ENCODE data around the gene SCRN2. TPM values are rescaled to one million over a fixed set of nuclear protein-coding genes. Genes with fewer than 3 reads are reported as not detected.

SCRN2 gene
- total RNA-seq (ENCODE audit: low replicate concordance): 29.8 and 61.3 TPM in 2 replicates

GRCh38 chr17:47840742-47841487, at the start of gene SCRN2:
Gene SCRN2, minus strand, starts transcription at chr17:47841273. Its CDS starts 430 bp downstream, at chr17:47840843.
- H3K4me1 ChIP-seq: peaks cover 10% of the 10 kb centered on the region
- peak; percentile 88 for TF ChIP-seq CTCF (IDR thresholded peaks at IDR 0.05)
- no peak for TF ChIP-seq EZH2phosphoT487 (IDR thresholded peaks at IDR 0.05)
- TF ChIP-seq EZH2 (IDR thresholded peaks at IDR 0.05): no peak
- no peaks in the 10 kb centered on the region for H3K36me3 ChIP-seq
- Mint-ChIP-seq H3K4me3 (peak within 1 kb of the TSS; percentile 93), H3K27ac (no peak within 1 kb of the TSS), H3K9me3 (no peaks in the 10 kb centered on the region), H3K36me3 (no peaks in the 10 kb centered on the region), H3K4me1 (peaks cover 28% of the 10 kb centered on the region), H3K27me3 (ENCODE audit: insufficient read depth, low read depth) (peaks cover 20% of the 10 kb centered on the region)
- H3K9ac ChIP-seq: peak within 1 kb of the TSS; percentile 45
- peaks cover 20% of the 10 kb centered on the region for H3K27me3 ChIP-seq
- no peaks in the 10 kb centered on the region for H3F3A ChIP-seq (ENCODE audit: low read depth)
- peak within 1 kb of the TSS; percentile 70 for H3K4me3 ChIP-seq
- no peaks in the 10 kb centered on the region for H4K20me1 ChIP-seq (ENCODE audit: low read depth)
- H3K79me2 ChIP-seq (ENCODE audit: low read depth): peaks cover 7% of the 10 kb centered on the region
- H2AFZ ChIP-seq (replicated peaks): peak within 1 kb of the TSS; percentile 96
- peak within 1 kb of the TSS; percentile 86 for H3K4me2 ChIP-seq
- DNase-seq (ENCODE audit: low spot score): peak; percentile 95
- no peak within 1 kb of the TSS for H3K27ac ChIP-seq
- H3K9me3 ChIP-seq (ENCODE audit: low read depth): no peaks in the 10 kb centered on the region

GRCh38 chr17:47889734-47890529, 48.9 kb upstream of the SCRN2 start:
- Histone ChIP-seq H3K9ac (no peak overlapping the region), H4K20me1 (ENCODE audit: low read depth) (no peaks in the 10 kb centered on the region), H2AFZ (replicated peaks) (no peak overlapping the region), H3K4me1 (peaks cover 13% of the 10 kb centered on the region), H3F3A (ENCODE audit: low read depth) (peaks cover 5% of the 10 kb centered on the region), H3K79me2 (ENCODE audit: low read depth) (no peaks in the 10 kb centered on the region), H3K9me3 (ENCODE audit: low read depth) (no peaks in the 10 kb centered on the region), H3K4me2 (no peak overlapping the region), H3K27ac (no peak overlapping the region), H3K27me3 (no peaks in the 10 kb centered on the region), H3K4me3 (no peak overlapping the region), H3K36me3 (no peaks in the 10 kb centered on the region)
- DNase-seq (ENCODE audit: low spot score): peak; percentile 91
- H3K9me3 Mint-ChIP-seq: no peaks in the 10 kb centered on the region
- peaks cover 18% of the 10 kb centered on the region for H3K4me1 Mint-ChIP-seq
- H3K27me3 Mint-ChIP-seq (ENCODE audit: insufficient read depth, low read depth): no peaks in the 10 kb centered on the region
- TF ChIP-seq EZH2phosphoT487 (IDR thresholded peaks at IDR 0.05) (no peak), EZH2 (IDR thresholded peaks at IDR 0.05) (no peak), CTCF (IDR thresholded peaks at IDR 0.05) (peak; percentile 99)
- no peaks in the 10 kb centered on the region for H3K36me3 Mint-ChIP-seq
- no peak overlapping the region for H3K4me3 Mint-ChIP-seq
- H3K27ac Mint-ChIP-seq: no peak overlapping the region

- Mint-ChIP-seq H3K27ac (no peak overlapping the region), H3K4me3 (no peak overlapping the region), H3K4me1 (peaks cover 8% of the 10 kb centered on the region), H3K36me3 (no peaks in the 10 kb centered on the region), H3K27me3 (ENCODE audit: insufficient read depth, low read depth) (peaks cover 2% of the 10 kb centered on the region), H3K9me3 (no peaks in the 10 kb centered on the region)
- Histone ChIP-seq H3K79me2 (ENCODE audit: low read depth) (no peaks in the 10 kb centered on the region), H3K27ac (no peak overlapping the region), H3K4me3 (no peak overlapping the region), H3K9ac (no peak overlapping the region), H3F3A (ENCODE audit: low read depth) (no peaks in the 10 kb centered on the region), H3K4me2 (no peak overlapping the region), H3K4me1 (peaks cover 9% of the 10 kb centered on the region), H3K9me3 (ENCODE audit: low read depth) (no peaks in the 10 kb centered on the region), H3K36me3 (no peaks in the 10 kb centered on the region), H4K20me1 (ENCODE audit: low read depth) (no peaks in the 10 kb centered on the region), H3K27me3 (no peaks in the 10 kb centered on the region), H2AFZ (replicated peaks) (no peak overlapping the region)
- no peak for TF ChIP-seq CTCF (IDR thresholded peaks at IDR 0.05)
- DNase-seq (ENCODE audit: low spot score): no peak
Measured at GRCh38 chr17:47888293-47888692, 47.2 kb upstream of the SCRN2 start.
